Activated naive CD8-positive, alpha-beta T cell (primary cell): ENCODE results near the gene THOC5.
A peak's percentile ranks its signal among the peaks of the same experiment; 100 is the strongest.
"Not testable (repeated sequence)": the region's sequence is repeated elsewhere in the genome, so short reads cannot be mapped to it uniquely, and the experiment has no call there.

Experiments used
- H3K27ac Mint-ChIP-seq: one replicate; pipeline ENCODE4 v1.8.0; 2021; ENCODE audit warnings: mixed read lengths
- H3K27me3 Mint-ChIP-seq: one replicate; pipeline ENCODE4 v1.8.0; 2021; ENCODE audit warnings: mixed read lengths
- H3K36me3 Mint-ChIP-seq: one replicate; pipeline ENCODE4 v1.8.0; 2021; ENCODE audit warnings: mixed read lengths
- H3K4me1 Mint-ChIP-seq: one replicate; pipeline ENCODE4 v1.8.0; 2021; ENCODE audit warnings: low read depth, mixed read lengths
- H3K4me3 Mint-ChIP-seq: one replicate; pipeline ENCODE4 v1.8.0; 2021; ENCODE audit warnings: mild to moderate bottlenecking, mixed read lengths
- H3K9me3 Mint-ChIP-seq: one replicate; pipeline ENCODE4 v1.8.0; 2021; ENCODE audit warnings: low read depth, mixed read lengths

THOC5 gene

GRCh38 chr22:29553351-29554224 lies at the start of gene THOC5:
Gene THOC5, minus strand, starts transcription at chr22:29553757. Its CDS starts 4,610 bp downstream, at chr22:29549147.
- Mint-ChIP-seq H3K4me3 (peak within 1 kb of the TSS; percentile 95), H3K27ac (peak within 1 kb of the TSS; percentile 99), H3K36me3 (peaks cover 8% of the 10 kb centered on the region), H3K9me3 (no peaks in the 10 kb centered on the region), H3K27me3 (no peaks in the 10 kb centered on the region), H3K4me1 (peaks cover 32% of the 10 kb centered on the region)

GRCh38 chr22:29598684-29599020 lies 45.1 kb upstream of the THOC5 start:
- H3K36me3 Mint-ChIP-seq, result no peaks in the 10 kb centered on the region
- no peaks in the 10 kb centered on the region for H3K27me3 Mint-ChIP-seq
- H3K4me3 Mint-ChIP-seq, result no peak overlapping the region
- H3K4me1 Mint-ChIP-seq, result peaks cover 2% of the 10 kb centered on the region
- H3K27ac Mint-ChIP-seq, result no peak overlapping the region
- no peaks in the 10 kb centered on the region for H3K9me3 Mint-ChIP-seq

- H3K9me3 Mint-ChIP-seq, H3K27ac Mint-ChIP-seq, H3K4me3 Mint-ChIP-seq, H3K4me1 Mint-ChIP-seq, H3K36me3 Mint-ChIP-seq, H3K27me3 Mint-ChIP-seq: not testable (repeated sequence)
Measured at GRCh38 chr22:29597871-29598683, 44.5 kb upstream of the THOC5 start.

- H3K4me1 Mint-ChIP-seq, result no peaks in the 10 kb centered on the region
- no peak overlapping the region for H3K4me3 Mint-ChIP-seq
- H3K36me3 Mint-ChIP-seq, result no peaks in the 10 kb centered on the region
- H3K9me3 Mint-ChIP-seq, result no peaks in the 10 kb centered on the region
- H3K27ac Mint-ChIP-seq, result no peak overlapping the region
- no peaks in the 10 kb centered on the region for H3K27me3 Mint-ChIP-seq
Measured at GRCh38 chr22:29596408-29596807, 42.9 kb upstream of the THOC5 start.

- not testable (repeated sequence) for H3K9me3 Mint-ChIP-seq, H3K36me3 Mint-ChIP-seq, H3K27ac Mint-ChIP-seq, H3K4me1 Mint-ChIP-seq, H3K4me3 Mint-ChIP-seq, H3K27me3 Mint-ChIP-seq
Measured at GRCh38 chr22:29594447-29594846, 40.9 kb upstream of the THOC5 start.

- no peaks in the 10 kb centered on the region for H3K27me3 Mint-ChIP-seq
- H3K4me1 Mint-ChIP-seq, result peaks cover 9% of the 10 kb centered on the region
- no peaks in the 10 kb centered on the region for H3K9me3 Mint-ChIP-seq
- no peak overlapping the region for H3K27ac Mint-ChIP-seq
- no peaks in the 10 kb centered on the region for H3K36me3 Mint-ChIP-seq
- H3K4me3 Mint-ChIP-seq, result no peak overlapping the region
Measured at GRCh38 chr22:29593923-29594322, 40.4 kb upstream of the THOC5 start.

- Mint-ChIP-seq H3K4me3 (no peak overlapping the region), H3K27ac (no peak overlapping the region), H3K36me3 (no peaks in the 10 kb centered on the region), H3K4me1 (peaks cover 9% of the 10 kb centered on the region), H3K27me3 (no peaks in the 10 kb centered on the region), H3K9me3 (no peaks in the 10 kb centered on the region)
Measured at GRCh38 chr22:29587938-29588699, 34.6 kb upstream of the THOC5 start.

- H3K36me3 Mint-ChIP-seq, H3K27me3 Mint-ChIP-seq, H3K9me3 Mint-ChIP-seq, H3K27ac Mint-ChIP-seq, H3K4me3 Mint-ChIP-seq: not testable (repeated sequence)
- peaks cover 15% of the 10 kb centered on the region for H3K4me1 Mint-ChIP-seq
Measured at GRCh38 chr22:29586193-29586705, 32.7 kb upstream of the THOC5 start.

GRCh38 chr22:29584975-29585374 lies 31.4 kb upstream of the THOC5 start:
- Mint-ChIP-seq H3K27me3 (no peaks in the 10 kb centered on the region), H3K27ac (no peak overlapping the region), H3K4me3 (no peak overlapping the region), H3K36me3 (no peaks in the 10 kb centered on the region), H3K4me1 (peaks cover 13% of the 10 kb centered on the region), H3K9me3 (no peaks in the 10 kb centered on the region)

GRCh38 chr22:29581799-29582198 lies 28.2 kb upstream of the THOC5 start:
- H3K27ac Mint-ChIP-seq, result peak overlapping the region; percentile 46
- no peaks in the 10 kb centered on the region for H3K27me3 Mint-ChIP-seq
- no peaks in the 10 kb centered on the region for H3K9me3 Mint-ChIP-seq
- H3K36me3 Mint-ChIP-seq, result no peaks in the 10 kb centered on the region
- H3K4me3 Mint-ChIP-seq, result peak overlapping the region; percentile 92
- H3K4me1 Mint-ChIP-seq, result peaks cover 15% of the 10 kb centered on the region

- peak overlapping the region; percentile 92 for H3K4me3 Mint-ChIP-seq
- H3K36me3 Mint-ChIP-seq, result no peaks in the 10 kb centered on the region
- no peaks in the 10 kb centered on the region for H3K27me3 Mint-ChIP-seq
- peaks cover 15% of the 10 kb centered on the region for H3K4me1 Mint-ChIP-seq
- no peaks in the 10 kb centered on the region for H3K9me3 Mint-ChIP-seq
- H3K27ac Mint-ChIP-seq, result peak overlapping the region; percentile 88
Measured at GRCh38 chr22:29580200-29580810, 26.7 kb upstream of the THOC5 start.

- Mint-ChIP-seq H3K27me3 (no peaks in the 10 kb centered on the region), H3K4me1 (peaks cover 15% of the 10 kb centered on the region), H3K36me3 (no peaks in the 10 kb centered on the region), H3K27ac (no peak overlapping the region), H3K9me3 (no peaks in the 10 kb centered on the region), H3K4me3 (no peak overlapping the region)
Measured at GRCh38 chr22:29578462-29579200, 25.1 kb upstream of the THOC5 start.

GRCh38 chr22:29574762-29575450 lies 21.3 kb upstream of the THOC5 start:
- H3K9me3 Mint-ChIP-seq, result no peaks in the 10 kb centered on the region
- no peaks in the 10 kb centered on the region for H3K36me3 Mint-ChIP-seq
- peaks cover 3% of the 10 kb centered on the region for H3K4me1 Mint-ChIP-seq
- no peaks in the 10 kb centered on the region for H3K27me3 Mint-ChIP-seq
- H3K4me3 Mint-ChIP-seq, result no peak overlapping the region
- H3K27ac Mint-ChIP-seq, result no peak overlapping the region
